Smooth muscle cell (in vitro differentiated cells): ENCODE measurements around the gene FARP1. TPM values are rescaled to one million over a fixed set of nuclear protein-coding genes. Genes with fewer than 3 reads are reported as not detected.

Experiments used
- DNase-seq: peaks from one replicate; lab custom pipeline; 2025; ENCODE audit not compliant: unreplicated experiment; lab: John Stamatoyannopoulos, UW
- H2AFZ ChIP-seq: fragments of 200-600 bp; sonication (generic); 2 replicates; pipeline ENCODE4 v1.6.0; 2016; ENCODE audit warnings: antibody characterized with exemption, low read depth, mild to moderate bottlenecking
- H3F3A ChIP-seq: fragments of 200-600 bp; sonication (generic); 2 replicates; pipeline ENCODE4 v1.6.0; 2017; ENCODE audit warnings: antibody characterized with exemption, low read depth
- H3K27ac ChIP-seq: fragments of 200-600 bp; sonication (generic); 2 replicates; pipeline ENCODE4 v1.5.1; 2016; ENCODE audit warnings: low read depth, mild to moderate bottlenecking
- H3K27me3 ChIP-seq: fragments of 200-600 bp; sonication (generic); 2 replicates; pipeline ENCODE4 v1.6.1; 2016; ENCODE audit warnings: low read depth, mild to moderate bottlenecking
- H3K36me3 ChIP-seq: fragments of 200-600 bp; sonication (generic); 2 replicates; pipeline ENCODE4 v1.5.1; 2016; ENCODE audit warnings: low read depth
- H3K4me1 ChIP-seq: fragments of 200-600 bp; sonication (generic); 2 replicates; pipeline ENCODE4 v1.5.1; 2016; ENCODE audit warnings: low read depth
- H3K4me2 ChIP-seq: fragments of 200-600 bp; sonication (generic); 2 replicates; pipeline ENCODE4 v1.6.0; 2016; ENCODE audit warnings: mild to moderate bottlenecking
- H3K4me3 ChIP-seq: fragments of 200-600 bp; sonication (generic); 2 replicates; pipeline ENCODE4 v1.5.1; 2016; ENCODE audit warnings: mild to moderate bottlenecking
- H3K79me2 ChIP-seq: fragments of 200-600 bp; sonication (generic); 2 replicates; pipeline ENCODE4 v1.6.0; 2016; ENCODE audit warnings: low read depth, mild to moderate bottlenecking
- H3K9ac ChIP-seq: fragments of 200-600 bp; sonication (generic); 2 replicates; pipeline ENCODE4 v1.6.0; 2016; ENCODE audit warnings: low read depth
- H3K9me3 ChIP-seq: fragments of 200-600 bp; sonication (generic); replicated peaks from 2 replicates; pipeline ENCODE4 v1.5.1; 2016; ENCODE audit warnings: low read depth
- H4K20me1 ChIP-seq: fragments of 200-600 bp; sonication (generic); 2 replicates; pipeline ENCODE4 v1.6.0; 2016; ENCODE audit warnings: low read depth
- CTCF ChIP-seq: fragments of 200-600 bp; sonication (generic); IDR thresholded peaks from 2 replicates; pipeline ENCODE4 v1.5.1; 2017; ENCODE audit warnings: borderline replicate concordance, mild to moderate bottlenecking, antibody characterized with exemption; ENCODE audit not compliant: insufficient read depth, poor library complexity, severe bottlenecking
- WGBS: methylation state at CpG from one replicate; pipeline ENCODE4 v1.1.7; 2016; ENCODE audit warnings: low lambda C conversion rate; 5-methylcytosine and 5-hydroxymethylcytosine counted together
- polyA plus RNA-seq: library from polyadenylated mRNA; unstranded; fragments of >200 nt; fragmentation: Nextera tagmentation; extraction: Ambion mirVana; gene quantifications from 2 replicates; pipeline ENCODE4 v1.2.1, GENCODE V29; 2016
- total RNA-seq: library from RNA; depleted of rRNA; stranded (reverse); fragments of >200 nt; gene quantifications from 2 replicates; pipeline ENCODE4 v1.2.3, GENCODE V29; 2014

The FARP1 gene
- total and polyA plus RNA-seq, 2 experiments from 2014 or later, result 59.4 to 104 TPM

- Histone ChIP-seq H3K27ac (no peak overlapping the region), H3K9ac (no peak overlapping the region), H3K4me2 (no peak overlapping the region), H3K4me1 (peaks cover 7% of the 10 kb centered on the region), H3F3A (peaks cover 3% of the 10 kb centered on the region), H4K20me1 (no peaks in the 10 kb centered on the region), H3K79me2 (no peaks in the 10 kb centered on the region), H3K36me3 (no peaks in the 10 kb centered on the region), H3K9me3 (no peaks in the 10 kb centered on the region), H3K27me3 (no peaks in the 10 kb centered on the region), H2AFZ (no peak overlapping the region), H3K4me3 (no peak overlapping the region)
- 76% methylated on average over 7 of the region's 7 CpGs for WGBS
- no peak for DNase-seq
- no peak for TF ChIP-seq CTCF
Observed at GRCh38 chr13:98109226-98109853, 33.6 kb upstream of the FARP1 start.

GRCh38 chr13:98110749-98111148 lies 32.1 kb upstream of the FARP1 start:
- no peak for TF ChIP-seq CTCF
- DNase-seq, result no peak
- no peak overlapping the region for H3K4me3 ChIP-seq
- 89% methylated on average over 5 of the region's 5 CpGs for WGBS
- peaks cover 3% of the 10 kb centered on the region for H3K4me1 ChIP-seq
- no peak overlapping the region for H3K9ac ChIP-seq
- H4K20me1 ChIP-seq, result no peaks in the 10 kb centered on the region
- no peaks in the 10 kb centered on the region for H3K36me3 ChIP-seq
- H3K79me2 ChIP-seq, result no peaks in the 10 kb centered on the region
- H3K27ac ChIP-seq, result no peak overlapping the region
- H3K4me2 ChIP-seq, result no peak overlapping the region
- peaks cover 3% of the 10 kb centered on the region for H3F3A ChIP-seq
- no peak overlapping the region for H2AFZ ChIP-seq
- H3K27me3 ChIP-seq, result no peaks in the 10 kb centered on the region
- H3K9me3 ChIP-seq, result no peaks in the 10 kb centered on the region

GRCh38 chr13:98111168-98112098 lies 31.5 kb upstream of the FARP1 start:
- Histone ChIP-seq H3K9ac (no peak overlapping the region), H3K27me3 (no peaks in the 10 kb centered on the region), H3K27ac (no peak overlapping the region), H3K4me3 (no peak overlapping the region), H3K4me1 (no peaks in the 10 kb centered on the region), H4K20me1 (no peaks in the 10 kb centered on the region), H3F3A (peaks cover 3% of the 10 kb centered on the region), H3K36me3 (no peaks in the 10 kb centered on the region), H2AFZ (no peak overlapping the region), H3K79me2 (no peaks in the 10 kb centered on the region), H3K4me2 (no peak overlapping the region), H3K9me3 (no peaks in the 10 kb centered on the region)
- WGBS, result 73% methylated on average over 10 of the region's 10 CpGs
- no peak for TF ChIP-seq CTCF
- DNase-seq, result no peak
